ENCODE measurements around the gene SUN2.

SUN2 gene

DNA sequence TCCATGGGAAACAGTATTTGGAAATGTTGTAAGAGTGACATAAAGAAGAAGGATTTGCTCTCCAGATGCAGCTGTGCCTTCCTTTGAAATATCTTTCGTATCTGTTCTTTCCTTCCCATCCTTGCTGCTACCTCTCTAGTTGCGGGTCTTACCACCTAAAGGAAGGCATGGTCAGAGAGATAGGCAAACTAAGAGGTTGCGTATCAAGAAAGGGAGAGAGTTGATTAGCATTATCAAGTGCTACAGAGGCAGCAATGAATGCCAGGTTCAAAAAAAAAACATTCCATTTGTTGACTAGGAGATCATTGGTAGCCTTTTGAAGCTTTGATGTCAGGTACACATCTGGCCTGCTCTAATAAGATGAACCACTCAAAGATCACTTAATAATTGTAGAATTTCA lies 45.4 kb downstream of the SUN2 start:
- TF ChIP-seq, protein P1, sequence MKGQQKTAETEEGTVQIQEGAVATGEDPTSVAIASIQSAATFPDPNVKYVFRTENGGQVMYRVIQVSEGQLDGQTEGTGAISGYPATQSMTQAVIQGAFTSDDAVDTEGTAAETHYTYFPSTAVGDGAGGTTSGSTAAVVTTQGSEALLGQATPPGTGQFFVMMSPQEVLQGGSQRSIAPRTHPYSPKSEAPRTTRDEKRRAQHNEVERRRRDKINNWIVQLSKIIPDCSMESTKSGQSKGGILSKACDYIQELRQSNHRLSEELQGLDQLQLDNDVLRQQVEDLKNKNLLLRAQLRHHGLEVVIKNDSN (IDR thresholded peaks at IDR 0.05), result no peak

DNA sequence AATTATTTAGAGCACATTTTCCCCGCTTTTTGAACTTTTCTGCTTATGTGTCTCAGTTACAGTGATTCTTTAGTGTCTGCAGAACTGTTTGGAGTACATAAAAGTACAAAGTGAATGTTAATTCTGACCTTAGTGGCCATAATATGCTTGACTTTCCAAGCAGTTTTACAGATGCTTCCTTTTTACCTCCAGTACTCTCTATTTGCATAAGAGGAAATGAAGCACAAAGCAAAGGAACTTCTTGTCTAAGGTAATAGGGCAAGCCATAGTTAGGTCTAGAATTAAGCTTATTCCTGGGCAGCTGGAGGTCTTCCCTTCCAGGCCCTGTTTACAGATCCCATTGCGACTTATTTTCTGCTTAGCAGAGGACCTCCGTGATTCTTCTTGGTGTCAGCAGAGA lies 46.5 kb downstream of the SUN2 start:
- TF ChIP-seq, protein P2, sequence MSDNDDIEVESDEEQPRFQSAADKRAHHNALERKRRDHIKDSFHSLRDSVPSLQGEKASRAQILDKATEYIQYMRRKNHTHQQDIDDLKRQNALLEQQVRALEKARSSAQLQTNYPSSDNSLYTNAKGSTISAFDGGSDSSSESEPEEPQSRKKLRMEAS (IDR thresholded peaks at IDR 0.05), result no peak
- no peak for TF ChIP-seq RAD21 (IDR thresholded peaks at IDR 0.05; ENCODE audit: low read depth)
- no peak for TF ChIP-seq CEBPB (IDR thresholded peaks at IDR 0.05)

DNA sequence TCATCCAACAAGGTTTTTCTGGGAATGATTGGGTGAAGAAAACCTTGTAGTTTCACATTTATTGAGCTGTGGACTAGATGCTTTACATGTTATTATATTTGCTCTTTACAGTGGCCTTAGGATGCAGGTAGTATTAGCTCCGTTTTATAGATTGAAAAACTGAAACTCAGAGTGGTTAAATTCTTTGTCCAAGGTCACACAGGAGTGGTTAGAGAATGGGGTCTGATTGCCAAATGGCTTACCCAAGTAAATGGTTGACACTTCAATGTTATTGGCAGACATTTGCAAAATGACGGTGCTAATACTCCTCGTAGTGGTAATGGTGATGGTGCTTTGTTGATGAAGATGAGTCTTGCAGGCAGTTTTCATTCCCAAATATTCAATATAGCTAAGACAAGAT lies 47.8 kb downstream of the SUN2 start:
- TF ChIP-seq ZBTB7A (IDR thresholded peaks at IDR 0.05; ENCODE audit: low read depth) (no peak), TCF12 (IDR thresholded peaks at IDR 0.05; ENCODE audit: low read depth) (no peak), CEBPB (IDR thresholded peaks at IDR 0.05) (no peak), FOXM1 (IDR thresholded peaks at IDR 0.05; ENCODE audit: borderline replicate concordance, low read depth) (no peak), TAF1 (IDR thresholded peaks at IDR 0.05; ENCODE audit: low read depth) (no peak)
- TF ChIP-seq, protein P1 (IDR thresholded peaks at IDR 0.05), result no peak
- TF ChIP-seq, protein P3, sequence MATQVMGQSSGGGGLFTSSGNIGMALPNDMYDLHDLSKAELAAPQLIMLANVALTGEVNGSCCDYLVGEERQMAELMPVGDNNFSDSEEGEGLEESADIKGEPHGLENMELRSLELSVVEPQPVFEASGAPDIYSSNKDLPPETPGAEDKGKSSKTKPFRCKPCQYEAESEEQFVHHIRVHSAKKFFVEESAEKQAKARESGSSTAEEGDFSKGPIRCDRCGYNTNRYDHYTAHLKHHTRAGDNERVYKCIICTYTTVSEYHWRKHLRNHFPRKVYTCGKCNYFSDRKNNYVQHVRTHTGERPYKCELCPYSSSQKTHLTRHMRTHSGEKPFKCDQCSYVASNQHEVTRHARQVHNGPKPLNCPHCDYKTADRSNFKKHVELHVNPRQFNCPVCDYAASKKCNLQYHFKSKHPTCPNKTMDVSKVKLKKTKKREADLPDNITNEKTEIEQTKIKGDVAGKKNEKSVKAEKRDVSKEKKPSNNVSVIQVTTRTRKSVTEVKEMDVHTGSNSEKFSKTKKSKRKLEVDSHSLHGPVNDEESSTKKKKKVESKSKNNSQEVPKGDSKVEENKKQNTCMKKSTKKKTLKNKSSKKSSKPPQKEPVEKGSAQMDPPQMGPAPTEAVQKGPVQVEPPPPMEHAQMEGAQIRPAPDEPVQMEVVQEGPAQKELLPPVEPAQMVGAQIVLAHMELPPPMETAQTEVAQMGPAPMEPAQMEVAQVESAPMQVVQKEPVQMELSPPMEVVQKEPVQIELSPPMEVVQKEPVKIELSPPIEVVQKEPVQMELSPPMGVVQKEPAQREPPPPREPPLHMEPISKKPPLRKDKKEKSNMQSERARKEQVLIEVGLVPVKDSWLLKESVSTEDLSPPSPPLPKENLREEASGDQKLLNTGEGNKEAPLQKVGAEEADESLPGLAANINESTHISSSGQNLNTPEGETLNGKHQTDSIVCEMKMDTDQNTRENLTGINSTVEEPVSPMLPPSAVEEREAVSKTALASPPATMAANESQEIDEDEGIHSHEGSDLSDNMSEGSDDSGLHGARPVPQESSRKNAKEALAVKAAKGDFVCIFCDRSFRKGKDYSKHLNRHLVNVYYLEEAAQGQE (IDR thresholded peaks at IDR 0.05; ENCODE audit: low read depth), result no peak
- TF ChIP-seq, protein P2 (IDR thresholded peaks at IDR 0.05), result no peak

DNA sequence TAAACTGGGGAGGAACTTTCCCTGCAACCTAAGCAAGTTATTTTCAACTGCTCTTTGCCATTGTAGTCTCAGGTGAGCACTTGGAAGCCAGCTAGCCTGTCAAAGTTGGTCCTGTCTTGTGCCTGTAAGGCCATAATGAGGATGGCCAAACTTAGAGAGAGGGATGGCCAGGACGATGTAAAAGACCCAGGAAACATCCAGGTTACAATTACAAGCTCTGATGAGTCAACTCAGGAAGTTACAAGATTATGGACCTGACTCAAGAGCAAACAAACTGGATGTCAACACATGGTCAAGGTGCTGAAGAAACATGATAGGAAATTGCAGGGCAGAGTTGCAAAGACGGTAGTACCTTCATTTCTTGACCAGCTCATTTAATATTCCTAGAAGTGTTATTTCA lies 48.5 kb downstream of the SUN2 start:
- TF ChIP-seq TCF12 (IDR thresholded peaks at IDR 0.05; ENCODE audit: low read depth) (no peak), EP300 (IDR thresholded peaks at IDR 0.05; ENCODE audit: borderline replicate concordance) (no peak), CEBPB (IDR thresholded peaks at IDR 0.05) (no peak), TEAD4 (IDR thresholded peaks at IDR 0.05) (no peak), TAF1 (IDR thresholded peaks at IDR 0.05; ENCODE audit: low read depth) (no peak), ZBTB7A (IDR thresholded peaks at IDR 0.05; ENCODE audit: low read depth) (no peak), NFIC (IDR thresholded peaks at IDR 0.05) (no peak), FOXM1 (IDR thresholded peaks at IDR 0.05; ENCODE audit: borderline replicate concordance, low read depth) (no peak), RAD21 (IDR thresholded peaks at IDR 0.05; ENCODE audit: low read depth) (no peak), EGR1 (IDR thresholded peaks at IDR 0.05) (no peak), CREB1 (IDR thresholded peaks at IDR 0.05; ENCODE audit: low read depth) (no peak), YY1 (IDR thresholded peaks at IDR 0.05; ENCODE audit: low read depth) (no peak)
- TF ChIP-seq, protein P1 (IDR thresholded peaks at IDR 0.05), result no peak
- TF ChIP-seq, protein P2 (IDR thresholded peaks at IDR 0.05), result no peak
- TF ChIP-seq, protein P3 (IDR thresholded peaks at IDR 0.05; ENCODE audit: low read depth), result no peak

DNA sequence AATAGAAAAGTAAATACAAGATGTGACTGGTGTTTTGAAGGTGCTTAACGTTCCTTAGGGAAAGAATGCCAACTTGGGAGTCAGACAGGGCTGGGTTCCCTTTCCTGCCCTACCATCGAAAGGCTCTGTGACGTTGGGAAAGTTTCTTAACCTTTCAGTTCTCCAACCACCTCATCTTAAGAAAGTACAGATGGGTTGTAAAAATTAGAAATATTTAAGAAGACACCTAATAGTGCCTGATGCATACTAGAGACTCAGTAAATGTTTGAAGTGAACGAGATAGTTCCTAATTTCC lies 49.0 kb downstream of the SUN2 start:
- TF ChIP-seq NFIC (IDR thresholded peaks at IDR 0.05) (no peak), FOXM1 (IDR thresholded peaks at IDR 0.05; ENCODE audit: borderline replicate concordance, low read depth) (no peak), ZBTB7A (IDR thresholded peaks at IDR 0.05; ENCODE audit: low read depth) (no peak), EP300 (IDR thresholded peaks at IDR 0.05; ENCODE audit: borderline replicate concordance) (no peak)

DNA sequence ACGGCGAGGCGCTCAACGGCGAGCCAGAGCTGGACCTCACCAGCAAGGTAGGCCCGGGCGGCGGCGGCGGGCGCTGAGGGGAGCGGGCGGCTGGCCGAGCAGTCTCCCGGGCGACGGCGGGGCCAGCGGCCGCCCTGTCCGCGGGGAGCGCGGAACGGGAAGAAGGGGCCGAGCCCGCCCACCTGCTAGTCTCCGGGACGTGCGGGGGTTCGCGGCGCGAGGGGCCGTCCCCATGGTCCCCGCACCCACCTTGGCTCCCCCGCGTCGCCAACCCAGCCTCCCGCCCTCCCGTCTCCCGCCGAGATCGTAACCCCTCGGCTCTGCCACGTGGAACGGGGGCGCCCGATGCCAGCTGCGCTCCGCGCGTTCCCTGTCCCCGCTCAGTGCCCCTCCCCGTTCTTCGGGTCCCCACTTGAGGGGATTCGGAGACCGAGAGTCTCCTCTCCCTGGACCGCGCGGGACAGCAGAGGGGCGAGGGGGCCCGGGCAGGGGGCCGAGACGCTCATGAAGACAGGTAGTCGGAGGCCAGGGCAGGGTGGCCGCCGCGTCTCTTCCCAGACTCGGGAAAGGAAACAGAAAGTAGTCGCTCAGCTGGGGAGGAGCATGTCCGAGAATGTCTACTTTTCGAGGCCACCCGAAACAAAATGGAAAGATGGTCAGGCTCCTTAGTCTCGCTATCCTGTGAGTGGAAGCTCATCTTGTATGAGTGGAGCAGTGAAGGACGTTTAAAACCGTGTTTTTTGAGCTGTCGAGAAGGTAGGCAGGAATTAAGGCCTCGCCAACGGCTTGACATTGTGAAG lies 49.5 kb downstream of the SUN2 start:
- TF ChIP-seq TEAD4 (IDR thresholded peaks at IDR 0.05) (no peak), EGR1 (IDR thresholded peaks at IDR 0.05) (no peak; the same call in 1 of the 2 replicates), ZBTB7A (IDR thresholded peaks at IDR 0.05; ENCODE audit: low read depth) (peak; percentile 60), TCF12 (IDR thresholded peaks at IDR 0.05; ENCODE audit: low read depth) (peak; percentile 29; the same call in 1 of the 2 replicates), FOXM1 (IDR thresholded peaks at IDR 0.05; ENCODE audit: borderline replicate concordance, low read depth) (no peak)
- TF ChIP-seq, protein P2 (IDR thresholded peaks at IDR 0.05), result peak; percentile 72
